Measurements from ENCODE around the gene LONRF2.

LONRF2 gene

GRCh38 chr2:100276716-100277115, 45.6 kb downstream of the LONRF2 start:
- TF ChIP-seq Cebpa-rat (IDR thresholded peaks at IDR 0.05): no peak
- no peaks in the 10 kb centered on the region for H4K20me1 ChIP-seq
- no peak overlapping the region for H3K4me2 ChIP-seq

GRCh38 chr2:100275200-100275589, 47.1 kb downstream of the LONRF2 start:
- 0 out of 2 replicates have a peak, but pooled peaks cover 5% of the 10 kb centered on the region for H3K4me1 ChIP-seq
- TF ChIP-seq Cebpa-rat (IDR thresholded peaks at IDR 0.05): no peak
- H3K4me2 ChIP-seq: no peak overlapping the region
- no peak overlapping the region for H3K9ac ChIP-seq
- H3K36me3 ChIP-seq: no peaks in the 10 kb centered on the region
- H3K27me3 ChIP-seq: no peaks in the 10 kb centered on the region
- H4K20me1 ChIP-seq: no peaks in the 10 kb centered on the region
- no peak overlapping the region for H3K27ac ChIP-seq
- no peaks in the 10 kb centered on the region for H3K9me3 ChIP-seq
- H3K4me3 ChIP-seq: no peak overlapping the region

More at GRCh38 chr2:100276716-100277115, 45.6 kb downstream of the LONRF2 start:
- no peak overlapping the region for H3K27ac ChIP-seq
- no peaks in the 10 kb centered on the region for H3K27me3 ChIP-seq
- no peaks in the 10 kb centered on the region for H3K4me1 ChIP-seq
- H3K9me3 ChIP-seq: no peaks in the 10 kb centered on the region
- no peaks in the 10 kb centered on the region for H3K36me3 ChIP-seq
- no peak overlapping the region for H3K9ac ChIP-seq
- no peak overlapping the region for H3K4me3 ChIP-seq

- no peak for TF ChIP-seq Cebpa-rat (IDR thresholded peaks at IDR 0.05)
Observed at GRCh38 chr2:100274566-100275199, 47.6 kb downstream of the LONRF2 start.

GRCh38 chr2:100274076-100274475, 48.2 kb downstream of the LONRF2 start:
- Histone ChIP-seq H3K27me3 (no peaks in the 10 kb centered on the region), H4K20me1 (no peaks in the 10 kb centered on the region), H3K4me1 (0 out of 2 replicates have a peak, but pooled peaks cover 5% of the 10 kb centered on the region), H3K9me3 (no peaks in the 10 kb centered on the region), H3K9ac (no peak overlapping the region), H3K36me3 (no peaks in the 10 kb centered on the region), H3K27ac (no peak overlapping the region), H3K4me3 (no peak overlapping the region), H3K4me2 (no peak overlapping the region)
- no peak for TF ChIP-seq Cebpa-rat (IDR thresholded peaks at IDR 0.05)

More at GRCh38 chr2:100274566-100275199, 47.6 kb downstream of the LONRF2 start:
- H3K4me3 ChIP-seq: no peak overlapping the region
- no peak overlapping the region for H3K27ac ChIP-seq
- H4K20me1 ChIP-seq: no peaks in the 10 kb centered on the region
- no peaks in the 10 kb centered on the region for H3K36me3 ChIP-seq
- no peaks in the 10 kb centered on the region for H3K27me3 ChIP-seq
- no peak overlapping the region for H3K4me2 ChIP-seq
- 0 out of 2 replicates have a peak, but pooled peaks cover 5% of the 10 kb centered on the region for H3K4me1 ChIP-seq
- H3K9me3 ChIP-seq: no peaks in the 10 kb centered on the region
- H3K9ac ChIP-seq: no peak overlapping the region

GRCh38 chr2:100273387-100273786, 48.9 kb downstream of the LONRF2 start:
- no peak overlapping the region for H3K9ac ChIP-seq
- H3K4me2 ChIP-seq: no peak overlapping the region
- no peaks in the 10 kb centered on the region for H3K36me3 ChIP-seq
- no peak overlapping the region for H3K4me3 ChIP-seq
- H3K27ac ChIP-seq: no peak overlapping the region
- no peak for TF ChIP-seq Cebpa-rat (IDR thresholded peaks at IDR 0.05)
- no peaks in the 10 kb centered on the region for H3K27me3 ChIP-seq
- peaks cover 9% of the 10 kb centered on the region for H3K4me1 ChIP-seq
- no peaks in the 10 kb centered on the region for H3K9me3 ChIP-seq
- no peaks in the 10 kb centered on the region for H4K20me1 ChIP-seq

- Histone ChIP-seq H3K27ac (no peak overlapping the region), H3K4me1 (peaks cover 14% of the 10 kb centered on the region), H4K20me1 (no peaks in the 10 kb centered on the region), H3K27me3 (no peaks in the 10 kb centered on the region), H3K4me3 (no peak overlapping the region), H3K4me2 (no peak overlapping the region), H3K9me3 (no peaks in the 10 kb centered on the region), H3K9ac (no peak overlapping the region), H3K36me3 (no peaks in the 10 kb centered on the region)
- TF ChIP-seq Cebpa-rat (IDR thresholded peaks at IDR 0.05): no peak
Observed at GRCh38 chr2:100272841-100273329, 49.4 kb downstream of the LONRF2 start.

GRCh38 chr2:100271210-100271609, 51.1 kb downstream of the LONRF2 start:
- Histone ChIP-seq H3K9ac (no peak overlapping the region), H3K36me3 (no peaks in the 10 kb centered on the region), H4K20me1 (no peaks in the 10 kb centered on the region), H3K4me2 (0 out of 2 replicates have a peak overlapping the region, but pooled peaks have one; percentile 20), H3K4me3 (no peak overlapping the region), H3K4me1 (peaks cover 19% of the 10 kb centered on the region), H3K9me3 (no peaks in the 10 kb centered on the region), H3K27me3 (no peaks in the 10 kb centered on the region), H3K27ac (no peak overlapping the region)
- no peak for TF ChIP-seq Cebpa-rat (IDR thresholded peaks at IDR 0.05)

GRCh38 chr2:100270381-100271146, 51.7 kb downstream of the LONRF2 start:
- H3K4me2 ChIP-seq: 0 out of 2 replicates have a peak overlapping the region, but pooled peaks have one; percentile 20
- no peak overlapping the region for H3K4me3 ChIP-seq
- H4K20me1 ChIP-seq: no peaks in the 10 kb centered on the region
- H3K36me3 ChIP-seq: no peaks in the 10 kb centered on the region
- H3K9ac ChIP-seq: no peak overlapping the region
- H3K27me3 ChIP-seq: no peaks in the 10 kb centered on the region
- no peak for TF ChIP-seq Cebpa-rat (IDR thresholded peaks at IDR 0.05)
- H3K9me3 ChIP-seq: no peaks in the 10 kb centered on the region
- no peak overlapping the region for H3K27ac ChIP-seq
- peaks cover 19% of the 10 kb centered on the region for H3K4me1 ChIP-seq

- Histone ChIP-seq H3K27ac (no peak overlapping the region), H3K36me3 (no peaks in the 10 kb centered on the region), H4K20me1 (no peaks in the 10 kb centered on the region), H3K4me2 (no peak overlapping the region), H3K9ac (no peak overlapping the region), H3K27me3 (no peaks in the 10 kb centered on the region), H3K9me3 (no peaks in the 10 kb centered on the region), H3K4me1 (peaks cover 19% of the 10 kb centered on the region), H3K4me3 (no peak overlapping the region)
- TF ChIP-seq Cebpa-rat (IDR thresholded peaks at IDR 0.05): no peak
Observed at GRCh38 chr2:100269889-100270288, 52.4 kb downstream of the LONRF2 start.

GRCh38 chr2:100268986-100269385, 53.3 kb downstream of the LONRF2 start:
- peak overlapping the region; percentile 47; the same call in 1 of the 2 replicates for H3K4me2 ChIP-seq
- no peak for TF ChIP-seq Cebpa-rat (IDR thresholded peaks at IDR 0.05)
- H3K4me1 ChIP-seq: peaks cover 19% of the 10 kb centered on the region
- no peak overlapping the region for H3K9ac ChIP-seq
- no peaks in the 10 kb centered on the region for H3K9me3 ChIP-seq
- no peak overlapping the region for H3K27ac ChIP-seq
- no peaks in the 10 kb centered on the region for H3K36me3 ChIP-seq
- H4K20me1 ChIP-seq: no peaks in the 10 kb centered on the region
- no peak overlapping the region for H3K4me3 ChIP-seq
- no peaks in the 10 kb centered on the region for H3K27me3 ChIP-seq
